OCI-M2 (cell line): Measurements from ENCODE around the gene PRR14L.

Source experiments
- DNase-seq: peaks from one replicate; lab custom pipeline; 2025; ENCODE audit not compliant: unreplicated experiment; lab: John Stamatoyannopoulos, UW

PRR14L gene

DNA sequence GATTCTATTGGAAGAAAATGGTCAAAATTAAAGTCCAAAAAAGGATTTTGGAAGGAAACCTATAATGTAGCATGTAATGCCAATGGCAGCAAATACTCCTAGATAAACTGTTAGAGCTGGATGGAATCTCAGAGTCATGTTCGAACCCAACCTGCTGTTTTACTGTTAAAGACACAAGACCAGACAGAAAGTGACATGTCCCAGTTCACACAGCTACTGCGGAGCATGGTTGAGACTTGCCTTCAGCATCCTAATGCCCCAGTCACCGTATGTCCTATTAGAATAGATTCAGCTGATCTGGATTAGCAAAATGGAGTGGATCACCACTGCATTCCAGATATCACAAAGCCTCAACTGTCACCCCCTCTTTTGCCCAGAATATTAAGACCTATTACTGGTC is 102.9 kb downstream of the PRR14L start:
- DNase-seq: no peak

DNA sequence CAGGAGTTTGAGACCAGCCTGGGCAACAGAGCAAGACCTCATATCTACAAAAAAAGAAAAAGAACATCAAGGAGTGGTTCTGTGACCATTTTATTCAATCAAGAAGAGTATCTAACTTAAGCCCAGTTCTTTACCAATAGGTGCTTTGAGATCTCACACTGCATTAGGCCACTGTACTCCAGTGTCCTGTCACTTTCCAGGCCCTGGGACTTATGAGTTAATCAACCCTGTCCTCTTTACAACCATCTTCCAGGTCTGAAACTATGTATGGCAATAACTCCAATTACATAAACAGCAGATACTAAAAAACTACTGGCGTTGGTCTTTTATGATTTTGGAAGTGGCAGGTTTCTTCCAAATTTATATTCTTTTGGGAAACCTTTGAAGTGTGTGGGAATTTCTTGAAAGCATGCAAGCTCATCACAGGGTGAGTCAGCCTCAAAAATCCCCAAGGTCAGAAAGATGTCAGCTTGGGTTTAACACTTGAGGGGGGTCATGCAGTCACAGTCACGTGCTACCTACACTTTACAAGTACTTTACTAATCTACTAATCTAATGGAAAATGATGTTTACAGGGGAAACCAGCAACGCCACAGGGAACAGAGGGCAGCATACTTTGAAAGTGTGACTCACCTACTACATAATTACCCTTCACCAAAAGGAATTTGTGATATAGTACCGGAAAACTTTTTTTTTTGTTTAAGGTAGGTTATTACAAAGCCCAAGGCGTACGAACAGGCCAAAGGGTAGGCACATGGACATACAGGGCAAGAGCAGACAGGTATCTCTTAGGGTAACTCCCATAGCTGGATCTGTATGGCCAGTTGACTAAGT is 103.5 kb downstream of the PRR14L start:
- DNase-seq: no peak

DNA sequence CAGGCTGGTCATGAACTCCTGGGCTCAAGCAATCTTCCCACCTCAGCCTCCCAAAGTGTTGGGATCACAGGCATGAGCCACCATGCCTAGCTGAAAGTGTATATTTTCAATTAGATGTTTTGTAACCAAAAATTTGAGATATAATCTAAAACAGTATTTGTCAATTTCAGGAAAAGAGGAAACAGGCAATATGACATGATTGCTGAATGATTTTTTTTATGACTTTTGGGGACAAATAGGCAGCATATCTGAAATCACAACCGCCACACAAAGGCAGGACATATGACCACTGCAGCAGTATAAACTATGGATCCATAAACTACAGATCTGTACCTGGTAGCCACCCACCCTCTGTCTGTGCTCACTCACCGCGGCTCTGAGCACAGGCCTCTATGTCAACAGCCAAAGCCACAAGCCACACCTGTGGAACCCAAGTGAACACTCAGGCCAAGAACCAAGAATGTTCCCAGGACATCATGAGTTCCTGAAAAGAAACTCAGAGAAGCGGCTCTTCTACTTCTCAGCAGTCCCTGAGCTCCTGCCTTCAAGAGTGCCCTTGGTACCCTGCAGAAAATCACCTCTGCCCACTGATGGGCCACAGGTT is 110.4 kb downstream of the PRR14L start:
- DNase-seq: no peak

DNA sequence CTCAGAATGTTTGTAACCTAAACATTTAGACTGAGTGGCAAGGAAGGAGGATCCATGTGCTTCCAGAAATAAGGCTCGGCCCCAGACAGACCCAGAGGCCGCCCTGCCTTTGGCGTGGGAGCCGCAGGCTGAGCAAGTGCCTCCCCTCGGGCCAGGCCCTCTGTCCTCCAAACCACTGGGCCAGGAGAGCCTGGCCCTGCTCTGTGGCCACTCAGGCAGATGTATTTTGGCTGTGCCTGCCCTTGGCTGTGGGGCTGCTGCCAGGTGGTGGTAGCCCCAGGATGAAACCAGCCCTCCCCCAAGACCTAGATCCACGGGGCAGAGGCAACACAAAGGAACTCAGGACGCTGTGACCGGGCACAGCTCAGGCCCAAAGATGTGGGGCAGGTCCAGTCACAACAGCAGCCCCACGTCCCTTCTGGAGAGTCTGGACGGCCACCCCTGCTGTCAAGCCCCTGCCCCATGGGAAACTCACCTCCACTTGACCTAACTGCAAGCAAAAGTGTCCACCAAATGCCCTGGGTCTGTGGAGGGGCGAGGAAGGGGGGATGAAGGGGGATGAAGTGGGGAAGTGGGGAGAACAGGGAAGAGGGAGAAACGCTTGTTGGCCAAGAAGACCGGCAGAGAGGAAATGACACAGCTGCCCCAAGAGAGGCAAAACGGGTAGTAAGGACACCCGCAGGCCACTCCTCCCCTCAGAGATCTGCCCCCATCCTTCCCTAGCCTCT is 111.9 kb downstream of the PRR14L start:
- DNase-seq: no peak

DNA sequence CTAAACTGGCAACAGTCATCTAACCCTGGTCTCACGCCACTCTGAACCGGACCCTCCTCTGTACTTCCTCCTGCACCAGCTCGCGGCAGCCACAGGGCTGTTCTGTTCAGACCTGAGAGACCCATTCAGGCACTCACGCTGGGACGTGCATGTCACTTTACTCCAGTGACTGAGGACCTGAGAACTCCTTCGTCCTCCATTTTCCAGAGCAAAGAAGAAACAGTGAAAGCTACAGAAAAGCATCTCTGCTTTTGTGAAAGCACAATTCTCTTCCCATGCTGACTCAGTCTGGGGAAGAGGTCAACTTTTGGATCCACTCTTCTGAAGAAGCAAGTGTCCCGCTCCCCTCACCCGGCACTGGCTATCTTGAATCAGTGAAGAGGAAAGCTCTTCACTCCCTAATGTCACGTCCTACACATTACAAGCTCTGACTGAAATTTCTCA is 112.5 kb downstream of the PRR14L start:
- no peak for DNase-seq

DNA sequence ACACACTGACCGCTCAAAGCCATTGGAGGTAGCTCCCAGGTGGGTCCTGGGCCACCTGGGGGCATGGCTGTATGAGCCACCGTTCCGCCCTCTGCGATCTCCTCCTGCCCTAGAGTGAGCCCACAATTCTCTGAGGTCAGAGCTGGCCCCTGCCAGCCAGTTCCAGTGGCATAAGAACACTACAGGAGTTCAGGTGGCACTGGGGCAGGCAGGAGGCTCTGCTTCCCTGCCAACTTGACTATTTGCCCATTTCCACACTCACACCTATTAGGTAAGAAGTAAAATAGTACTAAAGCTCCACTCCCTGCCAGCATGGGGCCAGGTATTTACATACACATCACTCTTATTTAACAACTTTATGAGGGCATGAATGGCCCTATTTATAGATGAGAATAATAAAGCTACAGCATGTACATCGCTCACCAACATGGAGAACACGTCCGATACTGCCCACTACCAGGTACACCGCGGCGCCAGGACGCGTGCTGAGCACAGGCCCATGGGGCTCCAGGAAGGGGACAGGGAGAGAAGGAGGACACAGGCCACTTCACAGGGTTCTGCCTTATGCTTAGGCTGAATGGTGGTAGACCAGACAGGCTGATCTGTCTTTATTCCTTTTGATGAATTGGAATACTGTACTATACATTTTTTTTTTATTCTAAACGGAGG is 114.2 kb downstream of the PRR14L start:
- DNase-seq: no peak

DNA sequence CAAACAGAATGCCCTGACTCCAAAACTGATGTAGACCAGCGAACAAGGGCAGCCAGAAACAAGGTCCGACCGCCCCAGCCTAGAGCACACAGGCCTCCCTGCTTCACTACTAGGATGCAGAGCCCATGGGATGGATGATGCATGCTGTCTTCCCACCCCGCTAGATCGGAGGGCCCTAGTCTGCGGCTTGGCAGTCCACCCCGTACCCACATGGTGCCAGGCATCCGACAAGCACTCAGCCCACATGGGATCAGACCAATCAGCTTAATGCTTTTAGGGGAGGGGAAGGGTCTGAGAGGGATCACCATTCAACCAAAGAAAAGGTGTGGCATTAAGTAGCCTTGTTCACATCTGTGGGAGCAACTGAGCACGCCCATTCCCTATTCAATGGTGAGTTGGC is 118.5 kb downstream of the PRR14L start:
- DNase-seq: no peak
